GM18499 (cell line): Measurements from ENCODE around the gene MAPK8IP3.

ENCODE experiments used
- ATAC-seq: cut with Tn5 transposase; IDR thresholded peaks from one replicate; pipeline ENCODE4 v1.9.1; 2021; ENCODE audit warnings: moderate number of reproducible peaks; ENCODE audit not compliant: insufficient read depth, unreplicated experiment

Gene MAPK8IP3

DNA sequence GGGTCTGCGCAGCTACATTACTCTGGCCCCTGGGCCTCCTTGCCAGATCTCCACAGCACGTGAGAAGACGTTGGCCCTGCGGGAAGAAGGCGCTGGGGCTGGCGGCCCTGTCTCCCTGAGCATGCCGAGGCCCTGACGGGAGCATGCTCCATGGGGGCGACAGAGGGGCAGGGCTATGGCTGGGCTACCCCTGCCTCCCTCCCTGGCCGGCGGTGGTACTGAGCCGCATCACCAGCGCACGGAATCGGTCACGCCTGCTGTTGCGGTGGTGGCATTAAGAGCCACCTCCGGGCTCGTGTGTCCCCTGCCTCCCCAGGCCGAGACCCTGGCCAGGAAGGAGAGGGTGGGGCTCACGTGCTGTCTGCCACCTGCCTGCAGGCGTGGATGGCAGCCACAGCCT, 28.1 kb downstream of the MAPK8IP3 start:
- no peak for ATAC-seq

- ATAC-seq = no peak
Measured at GRCh38 chr16:1734816-1735215, 28.8 kb downstream of the MAPK8IP3 start.

- no peak for ATAC-seq
Measured at GRCh38 chr16:1740234-1740633, 34.2 kb downstream of the MAPK8IP3 start.

GRCh38 chr16:1740781-1741490, 34.9 kb downstream of the MAPK8IP3 start:
- no peak for ATAC-seq

GRCh38 chr16:1741553-1742165, 35.7 kb downstream of the MAPK8IP3 start:
- ATAC-seq = no peak

- no peak for ATAC-seq
Measured at GRCh38 chr16:1743376-1744337, 37.7 kb downstream of the MAPK8IP3 start.

GRCh38 chr16:1744338-1744840, 38.4 kb downstream of the MAPK8IP3 start:
- no peak for ATAC-seq

GRCh38 chr16:1745181-1745899, 39.3 kb downstream of the MAPK8IP3 start:
- no peak for ATAC-seq

DNA sequence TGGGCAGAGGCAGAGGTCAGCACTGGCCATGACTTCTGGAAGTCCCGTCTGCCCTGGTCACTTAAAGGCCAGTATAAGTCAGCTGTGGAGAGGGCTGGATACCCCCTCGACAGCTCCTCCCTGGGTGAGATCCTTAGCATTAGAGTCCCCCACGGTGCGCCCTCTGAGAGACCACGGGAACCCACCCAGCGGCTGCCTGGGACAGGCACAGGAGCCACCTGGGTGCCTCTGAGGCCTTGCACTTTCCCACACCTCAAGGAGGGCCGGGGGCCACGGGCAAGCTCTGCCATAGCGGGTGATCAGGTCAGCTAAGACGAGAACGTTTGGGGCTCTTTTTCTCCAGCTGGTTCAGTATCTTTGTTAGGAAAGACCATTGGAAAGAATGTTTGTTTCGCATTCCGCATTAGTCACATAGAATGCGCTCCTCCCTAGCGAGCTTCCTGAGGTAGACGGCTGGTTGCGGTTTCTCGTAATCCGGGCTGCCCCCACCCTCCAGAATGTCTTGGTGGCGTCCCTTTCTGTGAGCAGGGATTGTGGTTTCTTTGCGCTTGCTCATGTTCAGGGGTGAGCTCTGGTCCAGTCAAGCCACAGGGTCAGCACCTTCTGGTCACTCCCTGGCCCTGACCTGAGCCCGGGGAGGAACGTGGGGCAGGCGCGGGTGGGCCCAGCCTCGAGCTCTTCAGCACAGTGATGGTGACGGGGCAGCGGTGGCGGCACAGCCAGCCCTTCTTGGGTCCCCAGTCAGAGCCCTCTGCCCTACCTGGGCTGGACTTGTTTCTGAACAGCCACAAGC, 40.1 kb downstream of the MAPK8IP3 start:
- no peak for ATAC-seq

GRCh38 chr16:1746693-1747195, 40.7 kb downstream of the MAPK8IP3 start:
- no peak for ATAC-seq

GRCh38 chr16:1747934-1748333, 41.9 kb downstream of the MAPK8IP3 start:
- ATAC-seq = no peak

DNA sequence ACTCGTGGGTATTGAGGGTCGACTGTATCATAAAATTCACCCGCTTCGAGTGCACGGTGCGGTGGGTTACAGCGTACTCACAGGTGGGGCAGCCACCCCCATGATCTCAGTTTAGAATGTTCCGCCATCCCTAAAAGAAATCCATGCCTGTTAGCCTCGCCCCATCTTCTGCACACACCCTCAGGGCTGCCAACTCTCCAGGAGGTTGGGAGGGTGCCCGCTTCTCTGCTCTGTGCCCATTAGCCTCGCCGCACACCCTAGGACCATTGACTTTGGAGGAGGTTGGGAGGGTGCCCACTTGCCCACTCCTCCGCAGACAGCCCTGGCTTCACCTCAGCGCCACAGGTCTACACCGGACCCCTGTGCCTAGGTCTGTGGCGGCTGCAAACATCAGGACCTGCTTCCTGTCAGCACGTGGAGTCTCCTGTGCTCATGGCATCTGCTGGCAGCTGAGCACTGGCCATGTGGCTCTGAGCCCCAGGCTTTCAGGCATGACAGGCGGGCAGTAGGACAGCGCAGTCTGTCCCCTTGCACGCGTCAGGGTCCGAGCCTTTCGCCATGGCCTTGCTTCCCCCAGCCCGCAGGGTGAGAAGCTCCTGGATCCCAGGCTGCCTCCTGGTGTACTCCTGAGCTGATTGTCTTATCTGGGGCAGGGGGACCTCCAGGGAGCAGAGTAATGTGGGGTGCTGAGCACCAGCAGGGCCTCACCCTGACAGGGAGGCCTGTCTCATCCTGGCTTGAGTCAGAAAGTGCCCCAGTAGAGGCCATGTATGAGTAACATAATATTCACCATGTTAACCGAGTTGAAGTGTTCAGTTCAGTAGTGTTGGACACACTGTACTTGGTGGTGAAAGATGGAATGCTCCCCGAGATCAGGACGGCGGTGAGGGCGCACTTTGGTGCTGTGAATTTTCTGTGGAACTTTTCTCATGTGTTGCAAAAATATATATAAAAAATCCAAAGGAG, 43.4 kb downstream of the MAPK8IP3 start:
- no peak for ATAC-seq

- ATAC-seq = no peak
Measured at GRCh38 chr16:1751946-1752345, 46.0 kb downstream of the MAPK8IP3 start.

GRCh38 chr16:1752853-1753252, 46.9 kb downstream of the MAPK8IP3 start:
- ATAC-seq = no peak

DNA sequence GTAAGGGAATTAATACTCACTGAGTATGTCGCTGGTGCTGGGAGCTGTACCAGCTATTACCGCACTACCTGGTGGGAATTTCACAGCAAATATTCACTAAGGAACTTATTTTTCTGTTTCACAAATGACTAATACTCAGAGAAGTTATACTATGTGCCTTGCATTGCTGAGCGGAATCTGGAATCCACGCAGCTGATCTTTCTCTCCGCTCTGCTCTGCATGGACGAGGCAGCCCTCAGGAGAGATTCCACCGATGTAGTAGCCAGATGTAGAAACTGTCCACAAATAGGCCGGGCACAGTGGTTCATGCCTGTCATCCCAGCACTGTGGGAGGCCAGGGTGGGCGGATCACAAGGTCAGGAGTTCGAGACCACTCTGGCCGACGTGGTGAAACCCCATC, 48.2 kb downstream of the MAPK8IP3 start:
- no peak for ATAC-seq

- ATAC-seq = no peak
Measured at GRCh38 chr16:1757714-1758461, 51.9 kb downstream of the MAPK8IP3 start.

DNA sequence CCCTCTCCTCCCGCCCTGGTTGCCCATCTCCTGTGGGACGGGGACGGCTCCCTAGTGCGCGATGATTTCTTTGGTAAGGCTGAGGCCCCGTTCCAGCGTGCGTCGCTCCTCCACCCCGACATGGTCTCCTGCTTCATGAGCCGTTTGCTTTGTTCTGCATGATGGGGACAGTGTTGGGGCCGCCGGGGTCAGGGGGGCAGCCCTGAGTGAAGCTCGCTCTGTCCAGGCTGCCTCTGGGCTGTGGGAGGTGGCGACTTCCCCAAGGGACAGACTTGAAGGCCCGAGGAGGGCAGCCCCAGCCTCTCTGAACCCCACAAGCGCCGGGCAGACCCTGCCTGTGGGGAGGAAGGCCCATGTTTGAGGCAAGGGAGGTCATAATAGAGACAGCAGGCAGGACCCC, 52.9 kb downstream of the MAPK8IP3 start:
- ATAC-seq = no peak
